Measurements from ENCODE around the gene CPSF4L. TPM values are rescaled to one million over a fixed set of nuclear protein-coding genes. Genes with fewer than 3 reads are reported as not detected.
A peak's percentile ranks its signal among the peaks of the same experiment; 100 is the strongest.
"Not testable (repeated sequence)": the region's sequence is repeated elsewhere in the genome, so short reads cannot be mapped to it uniquely, and the experiment has no call there.

CPSF4L gene
- total RNA-seq, 3 donors from 2014 or later: not detected

DNA sequence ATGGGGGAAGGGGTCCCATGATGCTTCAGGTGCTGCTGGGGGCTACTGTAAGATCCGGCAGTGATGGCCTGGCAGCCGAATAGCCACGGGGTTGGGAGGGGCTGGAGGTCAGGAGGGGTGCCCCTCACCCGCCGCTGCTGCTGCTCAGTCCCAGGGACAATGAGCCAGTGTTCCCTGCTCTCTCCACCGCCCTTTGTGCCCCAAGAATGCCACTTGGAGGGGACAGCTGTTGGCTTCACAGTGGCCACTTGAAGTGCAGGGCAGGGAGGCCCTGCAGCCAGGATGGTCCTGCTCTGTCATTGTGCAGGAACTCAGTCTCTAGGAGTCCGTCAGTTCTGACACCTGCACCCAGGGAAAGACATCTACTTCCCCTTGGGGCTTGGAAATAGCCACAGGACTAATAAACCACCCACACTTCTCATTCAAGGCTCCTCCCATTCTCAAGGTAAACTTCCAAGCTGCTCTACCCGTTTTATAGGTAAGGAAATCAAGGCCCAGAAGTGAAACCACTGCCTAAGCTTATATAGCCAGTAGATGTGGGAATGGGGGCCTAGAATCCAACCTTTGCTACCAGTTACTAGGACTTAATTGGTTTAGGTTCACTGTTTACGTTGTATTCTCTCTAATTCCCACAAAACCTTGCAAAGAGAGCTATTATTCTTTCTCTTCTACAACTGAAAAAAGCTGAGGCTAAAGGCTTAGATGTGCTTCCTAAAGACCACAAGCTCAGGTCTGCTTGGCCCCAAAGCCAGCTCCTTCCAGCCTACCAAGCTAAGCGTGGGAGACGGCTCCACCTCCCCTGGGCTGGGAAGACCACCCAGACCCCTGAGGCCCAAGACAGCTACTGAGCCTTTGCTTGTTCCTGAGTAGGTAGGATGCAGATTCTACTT, 6.2 kb upstream of the CPSF4L start:
- H3K9me3 Mint-ChIP-seq: no peaks in the 10 kb centered on the region
- DNase-seq: no peak
- H3K4me1 Mint-ChIP-seq (ENCODE audit: low read depth): no peaks in the 10 kb centered on the region
- ATAC-seq: no peak
- H3K36me3 Mint-ChIP-seq (ENCODE audit: insufficient read depth): no peaks in the 10 kb centered on the region
- no peaks in the 10 kb centered on the region for H3K27me3 Mint-ChIP-seq (ENCODE audit: low read depth)
- no peak overlapping the region for H3K4me3 Mint-ChIP-seq

DNA sequence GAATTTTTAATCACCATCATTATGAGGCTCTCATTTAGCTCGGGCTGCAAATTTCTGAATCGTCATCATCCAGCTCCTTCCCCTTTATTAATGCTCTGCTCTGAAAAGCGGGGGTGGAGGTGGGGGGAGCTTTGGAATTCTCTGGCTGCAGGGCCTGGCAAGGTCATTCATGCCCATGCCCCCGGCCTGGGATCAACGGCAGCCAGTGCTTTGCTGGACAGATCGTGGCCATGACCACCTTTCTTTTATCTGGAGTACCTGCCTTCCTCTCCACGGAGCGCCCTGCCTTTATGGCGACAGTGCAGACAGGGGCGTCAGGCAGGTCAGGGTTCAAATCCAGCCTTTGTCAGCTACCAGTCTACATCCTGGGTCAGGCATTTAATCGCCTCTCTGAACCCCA, 5.1 kb upstream of the CPSF4L start:
- no peak for DNase-seq
- H3K4me3 Mint-ChIP-seq: no peak overlapping the region
- no peaks in the 10 kb centered on the region for H3K36me3 Mint-ChIP-seq (ENCODE audit: insufficient read depth)
- H3K27me3 Mint-ChIP-seq (ENCODE audit: low read depth): no peaks in the 10 kb centered on the region
- no peaks in the 10 kb centered on the region for H3K4me1 Mint-ChIP-seq (ENCODE audit: low read depth)
- no peak for ATAC-seq
- no peaks in the 10 kb centered on the region for H3K9me3 Mint-ChIP-seq

DNA sequence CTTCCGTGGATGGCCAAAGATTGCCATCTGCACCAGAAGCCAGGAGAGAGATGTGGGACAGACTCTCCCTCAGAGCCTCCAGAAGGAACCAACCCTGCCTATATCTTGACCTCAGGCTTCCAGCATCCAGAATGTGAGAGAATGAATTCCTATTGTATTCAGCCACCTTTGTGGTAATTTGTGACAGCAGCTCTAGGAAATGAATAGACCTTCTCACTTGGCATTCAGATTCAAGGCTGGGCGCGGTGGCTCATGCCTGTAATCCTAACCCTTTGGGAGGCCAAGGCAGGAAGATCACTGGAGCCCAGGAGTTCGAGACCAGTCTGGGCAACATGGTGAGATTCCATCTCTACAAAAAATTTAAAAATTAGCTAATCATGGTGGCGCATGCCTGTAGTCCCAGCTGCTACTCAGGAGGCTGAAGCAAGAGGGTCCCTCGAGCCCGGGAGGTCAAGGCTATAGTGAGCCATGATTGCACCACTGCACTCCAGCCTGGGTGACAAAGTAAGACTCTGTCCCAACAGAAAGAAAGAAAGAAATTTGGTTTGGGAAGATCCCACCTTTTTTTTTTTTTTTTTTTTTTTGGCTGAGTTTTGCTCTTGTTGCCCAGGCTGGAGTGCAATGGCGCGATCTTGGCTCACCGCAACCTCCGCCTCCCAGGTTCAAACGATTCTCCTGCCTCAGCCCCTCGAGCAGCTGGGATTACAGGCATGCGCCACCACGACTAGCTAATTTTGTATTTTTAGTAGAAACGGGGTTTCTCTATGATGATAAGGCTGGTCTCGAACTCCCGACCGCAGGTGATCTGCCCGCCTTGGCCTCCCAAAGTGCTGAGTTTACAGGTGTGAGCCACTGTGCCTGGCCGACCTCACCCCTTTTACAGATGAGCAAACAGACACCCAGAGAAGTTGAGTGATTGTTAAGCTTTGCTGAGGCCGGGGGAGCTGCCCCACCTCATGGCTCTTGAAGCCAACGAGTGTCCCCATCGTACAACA, 4.3 kb upstream of the CPSF4L start:
- Mint-ChIP-seq H3K36me3 (ENCODE audit: insufficient read depth) (no peaks in the 10 kb centered on the region), H3K4me3 (no peak overlapping the region), H3K4me1 (ENCODE audit: low read depth) (no peaks in the 10 kb centered on the region), H3K9me3 (no peaks in the 10 kb centered on the region), H3K27me3 (ENCODE audit: low read depth) (no peaks in the 10 kb centered on the region)
- no peak for ATAC-seq
- DNase-seq: no peak

DNA sequence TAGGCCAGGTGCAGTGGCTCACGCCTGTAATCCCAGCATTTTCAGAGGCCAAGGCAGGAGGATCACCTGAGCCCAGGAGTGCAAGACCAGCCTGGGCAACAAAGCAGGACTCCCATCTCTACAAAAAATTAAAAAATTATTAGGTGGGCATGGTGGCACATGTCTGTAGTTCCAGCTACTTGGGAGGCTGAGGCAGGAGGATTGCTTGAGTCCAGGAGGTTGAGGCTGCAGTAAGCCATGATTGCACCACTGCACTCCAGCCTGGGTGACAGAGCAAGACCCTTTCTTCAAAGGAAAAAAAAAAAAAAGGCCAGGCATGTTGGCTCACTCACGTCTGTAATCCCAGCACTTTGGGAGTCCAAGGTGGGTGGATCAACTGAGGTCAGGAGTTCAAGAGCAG, 2.8 kb upstream of the CPSF4L start:
- H3K4me1 Mint-ChIP-seq (ENCODE audit: low read depth); H3K9me3 Mint-ChIP-seq; H3K4me3 Mint-ChIP-seq; DNase-seq; H3K27me3 Mint-ChIP-seq (ENCODE audit: low read depth); ATAC-seq; H3K36me3 Mint-ChIP-seq (ENCODE audit: insufficient read depth): not testable (repeated sequence)

DNA sequence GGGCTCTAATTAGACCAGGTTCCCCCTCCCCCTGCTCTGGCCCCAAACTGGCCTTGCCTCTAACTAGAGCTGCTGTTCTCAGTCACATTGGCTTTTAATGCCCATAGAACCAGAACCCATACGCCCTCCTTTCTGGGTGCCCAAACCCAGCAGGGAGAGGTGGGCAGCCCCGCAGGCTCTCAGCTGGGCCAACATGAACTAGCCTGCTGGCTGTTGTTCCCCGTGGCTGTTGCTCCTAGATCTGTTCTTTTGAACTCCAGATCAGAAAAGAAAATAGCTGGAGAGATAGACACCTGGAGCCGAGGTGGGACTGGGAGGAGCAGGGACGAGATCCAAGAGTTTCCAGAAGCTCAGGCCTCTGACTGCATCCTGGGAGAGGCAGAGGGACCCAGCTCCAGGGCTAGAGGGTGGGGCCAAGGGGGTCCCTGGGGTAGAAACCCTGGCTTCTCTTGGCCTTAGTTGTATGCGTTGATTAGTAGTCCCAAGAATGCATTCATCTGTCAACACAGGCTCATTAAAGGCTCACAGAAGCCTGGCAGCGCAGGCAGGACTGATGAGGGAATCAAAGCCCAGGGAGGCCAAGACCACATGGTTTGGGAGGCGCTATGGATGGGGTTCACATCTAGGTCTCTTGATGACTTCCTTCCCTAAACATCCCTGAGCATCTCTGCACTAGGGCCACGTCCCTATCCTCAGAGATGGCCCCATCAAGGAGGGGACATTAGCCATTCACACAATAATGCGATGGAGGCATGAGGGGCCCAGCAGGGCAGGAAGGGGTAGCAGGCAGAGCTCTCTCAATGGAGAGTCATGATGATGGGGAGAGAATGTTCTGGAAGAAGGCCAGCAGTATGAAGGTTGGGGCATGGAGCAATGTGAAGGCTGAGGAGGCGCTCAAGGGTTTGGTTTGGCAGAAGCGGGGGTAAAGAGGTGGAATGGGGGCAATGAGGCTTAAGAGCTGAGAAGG, 1.3 kb upstream of the CPSF4L start:
- H3K9me3 Mint-ChIP-seq: no peaks in the 10 kb centered on the region
- DNase-seq (no peak), ATAC-seq (no peak)
- H3K36me3 Mint-ChIP-seq (ENCODE audit: insufficient read depth): no peaks in the 10 kb centered on the region
- no peaks in the 10 kb centered on the region for H3K27me3 Mint-ChIP-seq (ENCODE audit: low read depth)
- H3K4me1 Mint-ChIP-seq (ENCODE audit: low read depth): no peaks in the 10 kb centered on the region
- H3K4me3 Mint-ChIP-seq: no peak overlapping the region

DNA sequence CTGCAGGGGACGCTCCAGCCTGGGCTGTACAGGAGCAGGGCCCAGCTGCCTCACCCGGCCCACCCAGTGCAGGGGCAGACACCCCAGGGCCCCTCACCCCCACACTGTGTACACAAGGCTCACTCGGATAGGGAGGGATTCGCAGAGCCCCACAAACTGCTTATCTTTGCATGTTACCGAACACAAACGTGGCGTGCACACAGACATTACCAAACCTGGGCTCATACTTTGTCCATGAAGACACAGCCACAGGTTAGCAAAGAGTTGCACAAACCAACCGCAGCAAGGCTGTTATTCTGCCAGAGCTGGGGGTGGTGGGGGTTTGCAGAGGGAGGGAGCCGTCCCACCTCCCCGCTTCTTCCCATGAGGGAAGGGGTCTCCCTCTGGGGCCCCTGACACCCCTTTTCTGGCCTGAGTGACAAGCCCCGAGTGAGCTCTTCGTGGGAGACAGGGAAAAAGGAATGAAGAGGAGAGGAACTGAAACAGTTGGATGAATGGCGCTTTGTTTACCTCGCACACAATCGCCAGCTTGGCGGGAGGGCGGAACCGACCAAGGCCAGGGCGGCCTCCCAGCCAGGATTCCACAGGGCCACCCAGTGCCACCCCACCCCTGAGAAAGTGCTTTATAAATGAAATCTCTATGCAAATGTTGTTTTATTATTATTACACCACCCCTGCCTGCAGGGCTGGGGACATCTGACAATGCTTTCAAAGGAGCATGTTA, 434 bp upstream of the CPSF4L start:
- no peak for DNase-seq
- H3K27me3 Mint-ChIP-seq (ENCODE audit: low read depth): no peaks in the 10 kb centered on the region
- no peak for ATAC-seq
- H3K4me3 Mint-ChIP-seq: no peak overlapping the region
- H3K4me1 Mint-ChIP-seq (ENCODE audit: low read depth): no peaks in the 10 kb centered on the region
- H3K9me3 Mint-ChIP-seq: no peaks in the 10 kb centered on the region
- no peaks in the 10 kb centered on the region for H3K36me3 Mint-ChIP-seq (ENCODE audit: insufficient read depth)

DNA sequence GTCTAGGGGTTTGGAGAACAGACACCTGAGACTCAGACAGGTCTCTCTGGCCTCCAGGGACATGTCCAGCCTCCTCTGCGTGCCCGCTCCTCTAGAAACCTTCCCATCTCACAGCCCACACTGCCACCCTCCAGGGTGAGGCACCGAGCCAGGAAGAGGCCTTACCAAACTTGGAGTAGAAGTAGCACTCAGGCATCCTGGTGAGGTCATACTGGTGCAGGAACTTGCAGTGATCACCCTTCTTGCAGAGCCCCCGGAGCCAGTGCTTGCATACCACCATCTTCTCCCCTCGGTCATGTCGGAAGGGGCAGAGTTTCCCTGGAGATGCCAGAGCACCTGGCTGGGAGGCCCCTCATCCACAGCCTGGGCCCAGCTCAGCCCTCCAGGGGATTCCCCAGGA, 4.2 kb downstream of the CPSF4L start:
- Mint-ChIP-seq H3K4me3 (no peak overlapping the region), H3K4me1 (ENCODE audit: low read depth) (no peaks in the 10 kb centered on the region), H3K27me3 (ENCODE audit: low read depth) (no peaks in the 10 kb centered on the region), H3K36me3 (ENCODE audit: insufficient read depth) (no peaks in the 10 kb centered on the region), H3K9me3 (no peaks in the 10 kb centered on the region)
- ATAC-seq (no peak), DNase-seq (no peak)

DNA sequence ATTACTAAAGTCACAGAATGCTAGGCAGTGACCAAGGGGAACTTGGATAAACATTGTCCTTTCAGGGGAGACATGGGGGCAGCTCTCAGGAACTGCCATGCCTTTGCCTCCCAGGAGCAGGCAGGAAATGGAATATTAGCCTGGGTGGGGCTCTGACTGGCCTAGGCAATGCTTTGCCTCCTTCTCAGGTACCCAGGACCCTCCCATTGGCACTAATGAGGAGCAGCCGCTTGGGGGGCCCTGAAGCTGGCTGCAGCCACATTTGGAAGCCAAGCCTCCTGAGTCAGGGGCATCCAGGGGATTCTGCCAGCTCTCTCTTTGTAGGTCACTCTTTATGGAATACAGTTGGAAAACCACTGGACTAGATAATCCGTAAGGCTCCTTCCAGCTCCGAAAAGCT, 5.5 kb downstream of the CPSF4L start:
- Mint-ChIP-seq H3K27me3 (ENCODE audit: low read depth) (no peaks in the 10 kb centered on the region), H3K36me3 (ENCODE audit: insufficient read depth) (no peaks in the 10 kb centered on the region), H3K4me3 (no peak overlapping the region), H3K9me3 (no peaks in the 10 kb centered on the region), H3K4me1 (ENCODE audit: low read depth) (no peaks in the 10 kb centered on the region)
- no peak for ATAC-seq
- DNase-seq: no peak

DNA sequence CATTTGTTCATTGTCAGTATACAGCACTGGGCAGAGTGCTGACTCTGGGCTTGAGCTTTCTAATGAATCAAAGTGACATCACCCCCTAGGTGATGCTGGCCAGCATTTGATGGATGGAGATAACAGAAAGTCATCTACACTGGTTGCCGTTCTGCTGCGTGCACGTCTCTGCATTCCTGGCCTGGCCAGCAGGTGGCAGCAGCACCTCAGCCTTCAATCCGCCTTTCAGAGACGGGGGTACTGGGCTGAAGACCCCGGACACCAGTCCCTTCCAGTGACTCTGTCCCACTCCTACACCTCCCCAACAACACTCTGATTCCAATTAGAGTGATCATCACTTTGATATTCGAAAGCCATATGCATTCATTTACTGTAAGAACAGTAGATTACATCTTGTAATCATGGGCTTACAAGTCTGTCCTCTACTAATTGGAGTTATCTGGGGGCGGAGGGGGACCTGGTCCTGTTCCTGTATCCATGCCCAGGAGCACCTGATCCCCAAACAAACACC, 6.0 kb downstream of the CPSF4L start:
- ATAC-seq (peak; percentile 66 to 74), DNase-seq (peak; percentile 47)
- Mint-ChIP-seq H3K9me3 (no peaks in the 10 kb centered on the region), H3K4me3 (no peak overlapping the region), H3K36me3 (ENCODE audit: insufficient read depth) (no peaks in the 10 kb centered on the region), H3K27me3 (ENCODE audit: low read depth) (no peaks in the 10 kb centered on the region), H3K4me1 (ENCODE audit: low read depth) (no peaks in the 10 kb centered on the region)

DNA sequence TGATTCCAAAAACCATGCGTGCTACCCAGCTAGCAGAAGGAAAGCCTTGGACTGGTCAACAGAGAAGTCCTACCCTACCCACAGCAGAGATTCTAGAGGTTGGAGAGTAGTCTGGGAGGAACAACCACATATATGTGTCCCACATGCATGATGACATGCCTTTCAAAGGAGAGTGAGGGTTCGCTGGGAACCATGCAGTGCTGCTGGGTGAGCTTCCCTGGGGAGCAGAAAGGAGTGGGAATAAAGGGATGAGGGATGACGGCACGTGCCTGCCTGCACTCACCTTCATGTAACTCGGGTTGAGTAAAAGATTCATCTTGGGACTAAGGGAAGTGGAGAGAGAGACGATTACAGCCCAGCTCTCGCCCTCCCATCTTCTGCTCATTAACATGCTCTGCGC, 9.8 kb downstream of the CPSF4L start:
- DNase-seq (no peak), ATAC-seq (no peak)
- H3K36me3 Mint-ChIP-seq (ENCODE audit: insufficient read depth): peaks cover 10% of the 10 kb centered on the region
- H3K4me3 Mint-ChIP-seq: no peak overlapping the region
- no peaks in the 10 kb centered on the region for H3K4me1 Mint-ChIP-seq (ENCODE audit: low read depth)
- no peaks in the 10 kb centered on the region for H3K9me3 Mint-ChIP-seq
- no peaks in the 10 kb centered on the region for H3K27me3 Mint-ChIP-seq (ENCODE audit: low read depth)

DNA sequence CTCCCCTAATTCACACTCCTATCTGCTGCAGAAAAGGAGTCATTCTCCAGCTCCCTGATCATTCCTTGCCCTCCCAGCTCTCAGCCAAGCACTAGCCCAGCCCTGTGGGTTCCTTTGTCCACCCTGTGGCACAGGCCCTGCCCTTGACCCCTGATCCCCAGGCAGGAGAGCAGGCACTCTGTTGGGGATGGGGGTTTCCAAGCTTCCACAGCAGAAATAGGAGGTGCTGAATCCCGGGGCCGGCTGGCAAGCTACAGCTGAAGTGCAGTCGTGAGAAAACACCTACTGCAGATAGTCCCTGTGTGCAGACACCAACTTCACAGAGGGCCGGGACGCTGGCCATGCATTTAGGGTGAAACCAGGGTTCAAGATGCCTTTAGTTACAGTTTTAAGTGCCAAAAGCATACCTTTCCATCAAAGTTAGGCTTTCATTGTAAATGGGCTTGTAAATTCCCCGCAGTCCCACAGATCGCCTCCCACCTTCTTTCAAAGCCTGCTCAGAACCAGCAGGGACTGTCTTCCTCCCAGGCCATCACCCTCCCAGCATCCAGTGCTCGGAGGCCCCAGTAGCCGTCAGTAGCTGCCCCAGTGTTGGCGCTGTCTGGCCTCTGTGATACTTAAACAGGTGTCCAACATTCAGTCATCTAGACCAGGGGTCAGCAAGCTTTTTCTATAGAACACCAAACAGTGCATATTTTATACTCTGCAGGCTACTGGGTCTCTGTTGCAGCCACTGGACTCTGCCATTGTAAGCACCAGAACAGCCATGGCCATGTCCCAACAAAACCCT, 10.6 kb downstream of the CPSF4L start:
- Mint-ChIP-seq H3K9me3 (no peaks in the 10 kb centered on the region), H3K4me3 (no peak overlapping the region), H3K27me3 (ENCODE audit: low read depth) (no peaks in the 10 kb centered on the region), H3K36me3 (ENCODE audit: insufficient read depth) (peaks cover 11% of the 10 kb centered on the region), H3K4me1 (ENCODE audit: low read depth) (no peaks in the 10 kb centered on the region)
- DNase-seq: no peak
- no peak for ATAC-seq

DNA sequence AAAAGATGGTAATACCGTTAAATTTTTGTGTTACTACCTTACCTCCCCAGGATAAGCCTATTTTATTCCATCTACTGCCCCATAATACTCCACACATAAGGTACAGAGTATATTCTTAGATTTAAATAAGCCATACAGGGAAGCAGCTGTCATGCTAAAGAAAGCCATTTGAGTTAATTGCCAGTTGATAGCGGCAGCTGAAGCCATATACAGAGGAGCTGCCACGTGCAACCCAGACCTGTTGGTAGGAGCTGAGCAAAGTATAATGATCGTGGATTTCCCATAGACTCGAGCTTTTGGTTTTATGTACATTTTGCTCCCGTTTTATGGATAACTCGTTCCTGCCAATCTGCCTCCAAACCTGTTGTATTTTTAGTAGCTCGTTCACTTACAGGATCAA, 12.0 kb downstream of the CPSF4L start:
- no peaks in the 10 kb centered on the region for H3K27me3 Mint-ChIP-seq (ENCODE audit: low read depth)
- no peak overlapping the region for H3K4me3 Mint-ChIP-seq
- no peaks in the 10 kb centered on the region for H3K9me3 Mint-ChIP-seq
- H3K36me3 Mint-ChIP-seq (ENCODE audit: insufficient read depth): peaks cover 15% of the 10 kb centered on the region
- ATAC-seq (no peak), DNase-seq (no peak)
- H3K4me1 Mint-ChIP-seq (ENCODE audit: low read depth): no peaks in the 10 kb centered on the region

DNA sequence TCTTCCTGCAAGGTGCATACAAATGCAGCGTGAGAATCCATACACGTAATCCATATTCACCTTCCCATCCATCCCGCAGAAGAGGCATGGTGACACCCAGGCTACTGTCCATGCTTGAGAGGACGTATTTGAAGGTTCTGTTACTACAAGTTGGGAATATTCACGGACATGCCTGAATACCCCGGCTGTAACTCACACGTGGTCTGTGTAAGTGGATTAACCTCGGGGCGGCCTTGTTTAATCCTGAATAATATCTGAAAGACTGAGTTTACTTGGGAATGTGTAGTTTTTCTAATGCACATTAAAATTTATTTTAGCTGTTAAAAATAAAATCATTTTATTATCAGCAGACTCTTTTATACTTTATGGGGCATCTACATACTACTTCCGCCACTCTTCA, 13.1 kb downstream of the CPSF4L start:
- no peaks in the 10 kb centered on the region for H3K27me3 Mint-ChIP-seq (ENCODE audit: low read depth)
- no peak overlapping the region for H3K4me3 Mint-ChIP-seq
- no peak for DNase-seq
- no peak for ATAC-seq
- no peaks in the 10 kb centered on the region for H3K9me3 Mint-ChIP-seq
- H3K36me3 Mint-ChIP-seq (ENCODE audit: insufficient read depth): peaks cover 20% of the 10 kb centered on the region
- no peaks in the 10 kb centered on the region for H3K4me1 Mint-ChIP-seq (ENCODE audit: low read depth)
